Measurements from ENCODE around the gene FOLR1. TPM values are rescaled to one million over a fixed set of nuclear protein-coding genes. Genes with fewer than 3 reads are reported as not detected.

The FOLR1 gene
- total and polyA plus RNA-seq, 10 of the 15 experiments (the other 5 are each of a cell fraction or from before 2014, with no cell fraction given): not detected

- WGBS (ENCODE audit: insufficient coverage, insufficient replicate concordance, low lambda C conversion rate, missing lambda C conversion rate): 91% methylated on average over 7 of the region's 7 CpGs
- peaks cover 25% of the 10 kb centered on the region for H3K79me2 ChIP-seq (ENCODE audit: control insufficient read depth, insufficient read depth, low read length)
- CTCF ChIA-PET: interaction anchor here (1.2 kb wide), 1 partner anchor 33 kb away, joined by 4 read pairs; no protein-coding TSS in a partner anchor
- H3K36me3 ChIP-seq (ENCODE audit: control insufficient read depth in 2 of 2, insufficient read depth in 2 of 2, low read length in 1 of 2): peaks cover 22 to 31% of the 10 kb centered on the region in 2 experiments; a peak in 3 of 4 replicates
- no peaks in the 10 kb centered on the region for H3K9me3 ChIP-seq (replicated peaks; ENCODE audit: control insufficient read depth, insufficient read depth, low read length)
- no peaks in the 10 kb centered on the region; the same call in 1 of the 2 replicates for H4K20me1 ChIP-seq (ENCODE audit: control insufficient read depth, insufficient read depth)
- POLR2A ChIA-PET: no interaction called here
- no peak overlapping the region for H3K9ac ChIP-seq (ENCODE audit: control insufficient read depth, insufficient read depth, low read length)
- no peak overlapping the region for H3K4me3 ChIP-seq
- no peaks in the 10 kb centered on the region for H3K27me3 ChIP-seq (replicated peaks in 1 of 2; ENCODE audit: control insufficient read depth in 2 of 2, insufficient read depth in 2 of 2, low read length in 1 of 2)
- SMC1A ChIA-PET (ENCODE audit: uncharacterized antibody, unreplicated experiment): no interaction called here
- DNase-seq (ENCODE audit: low read depth, low spot score): no peak
- no peak overlapping the region for H2AFZ ChIP-seq (ENCODE audit: control insufficient read depth, low read depth, low read length)
- RAD21 ChIA-PET (ENCODE audit: unreplicated experiment): no interaction called here
- FAIRE-seq: no peak
- H3K4me1 ChIP-seq (ENCODE audit: control insufficient read depth, insufficient read depth, low read length): peaks cover 8% of the 10 kb centered on the region
- in situ Hi-C loops (cut with MboI) (no loop called here), intact Hi-C loops (cut with micrococcal nuclease; ENCODE audit: unreplicated experiment) (no loop called here)
- no TSS peak for BruUV-seq (replicated peaks)
- no peak overlapping the region for H3K4me2 ChIP-seq (ENCODE audit: control insufficient read depth, insufficient read depth)
- ATAC-seq: no peak
- no peak for TF ChIP-seq POLR2AphosphoS2 (IDR thresholded peaks at IDR 0.05; ENCODE audit: low read depth, low read length)
- no peak for TF ChIP-seq ATF3 (IDR thresholded peaks at IDR 0.05; ENCODE audit: borderline replicate concordance, extremely low read depth, low read depth, low read length)
- no peak for TF ChIP-seq IRF3 (IDR thresholded peaks at IDR 0.05)
- TF ChIP-seq SP1 (IDR thresholded peaks at IDR 0.05; ENCODE audit: low read depth, low read length): no peak
- TF ChIP-seq HDAC2 (IDR thresholded peaks at IDR 0.05): no peak
- TF ChIP-seq SMC3 (IDR thresholded peaks at IDR 0.05; ENCODE audit: borderline replicate concordance, low read length): no peak
- TF ChIP-seq, protein P1, sequence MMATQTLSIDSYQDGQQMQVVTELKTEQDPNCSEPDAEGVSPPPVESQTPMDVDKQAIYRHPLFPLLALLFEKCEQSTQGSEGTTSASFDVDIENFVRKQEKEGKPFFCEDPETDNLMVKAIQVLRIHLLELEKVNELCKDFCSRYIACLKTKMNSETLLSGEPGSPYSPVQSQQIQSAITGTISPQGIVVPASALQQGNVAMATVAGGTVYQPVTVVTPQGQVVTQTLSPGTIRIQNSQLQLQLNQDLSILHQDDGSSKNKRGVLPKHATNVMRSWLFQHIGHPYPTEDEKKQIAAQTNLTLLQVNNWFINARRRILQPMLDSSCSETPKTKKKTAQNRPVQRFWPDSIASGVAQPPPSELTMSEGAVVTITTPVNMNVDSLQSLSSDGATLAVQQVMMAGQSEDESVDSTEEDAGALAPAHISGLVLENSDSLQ (IDR thresholded peaks at IDR 0.05): no peak
- TF ChIP-seq IKZF1 (conservative IDR thresholded peaks at IDR 0.05): no peak
- no peak for TF ChIP-seq HDGF (IDR thresholded peaks at IDR 0.05)
- TF ChIP-seq ZNF687 (IDR thresholded peaks at IDR 0.05): no peak
- no peak for TF ChIP-seq MEF2A (IDR thresholded peaks at IDR 0.05; ENCODE audit: insufficient read depth, low read depth, low read length)
- TF ChIP-seq STAT3 (IDR thresholded peaks at IDR 0.05; ENCODE audit: low read depth, low read length): no peak
- TF ChIP-seq IRF5 (IDR thresholded peaks at IDR 0.05; ENCODE audit: borderline replicate concordance): no peak
- no peak for TF ChIP-seq MLLT1 (IDR thresholded peaks at IDR 0.05)
- no peak for TF ChIP-seq MXI1 (IDR thresholded peaks at IDR 0.05; ENCODE audit: low read depth, low read length)
- TF ChIP-seq CBX5 (IDR thresholded peaks at IDR 0.05; ENCODE audit: low read depth): no peak
- TF ChIP-seq POLR2A (IDR thresholded peaks at IDR 0.05; ENCODE audit: low read depth, low read length): no peak
- no peak overlapping the region for H3K27ac ChIP-seq (ENCODE audit: control insufficient read depth, insufficient read depth)
Observed at GRCh38 chr11:72228844-72229231, 36.9 kb downstream of the FOLR1 start.
